ENCODE data around the gene ZNF837. TPM values are rescaled to one million over a fixed set of nuclear protein-coding genes. Genes with fewer than 3 reads are reported as not detected.
A peak's percentile ranks its signal among the peaks of the same experiment; 100 is the strongest.

ZNF837 gene
- total and polyA plus RNA-seq, 2 of the 13 experiments (the other 11 are each of a cell fraction or from before 2014, with no cell fraction given): 0.29 to 1.3 TPM

DNA sequence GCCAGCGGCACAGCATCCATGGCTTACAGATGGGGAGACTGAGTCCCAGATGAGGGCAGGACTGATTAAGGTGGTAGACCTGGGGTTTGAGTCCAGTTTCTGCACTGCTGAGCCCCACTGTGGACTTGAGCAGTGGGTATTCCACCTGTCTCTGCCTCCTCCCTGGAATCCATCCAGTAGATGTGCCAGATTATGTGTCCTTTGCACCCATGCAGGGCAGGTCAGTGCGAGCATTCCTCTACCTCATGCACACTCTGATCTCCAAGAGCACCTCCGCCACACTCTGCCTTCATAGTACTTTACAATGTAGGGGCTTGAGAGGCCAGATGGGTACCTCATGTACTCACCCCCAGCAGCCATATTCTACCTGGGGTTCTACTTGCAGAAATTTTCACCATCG, 44.0 kb downstream of the ZNF837 start:
- DNase-seq (ENCODE audit: low spot score): no peak
- no peak overlapping the region for H3K9ac ChIP-seq (ENCODE audit: insufficient read depth, low read depth, low read length)
- no peak overlapping the region for H3K4me2 ChIP-seq (ENCODE audit: low read depth, low read length)
- no peaks in the 10 kb centered on the region for H3K27me3 ChIP-seq (ENCODE audit: control insufficient read depth in 1 of 2, insufficient read depth in 2 of 2, low read length in 2 of 2)
- no peak for ATAC-seq
- no peaks in the 10 kb centered on the region for H4K20me1 ChIP-seq (ENCODE audit: insufficient read depth, low read length)
- 88% methylated on average over 4 of the region's 4 CpGs for WGBS (ENCODE audit: low lambda C conversion rate)
- BruUV-seq (replicated peaks): no TSS peak
- FAIRE-seq: no peak
- no peak overlapping the region for H2AFZ ChIP-seq (ENCODE audit: low read length)
- TF ChIP-seq ZSCAN5A (CRISPR knock-in tag; IDR thresholded peaks at IDR 0.05; ENCODE audit: borderline replicate concordance) (no peak), NFE2L2 (IDR thresholded peaks at IDR 0.05; ENCODE audit: low read length) (no peak), ZNF768 (CRISPR knock-in tag; IDR thresholded peaks at IDR 0.05) (no peak), ZNF7 (CRISPR knock-in tag; IDR thresholded peaks at IDR 0.05) (no peak), ZSCAN25 (CRISPR knock-in tag; IDR thresholded peaks at IDR 0.05) (peak; percentile 45; the same call in 1 of the 2 replicates), FOXP1 (IDR thresholded peaks at IDR 0.05) (no peak), FOXP1 (CRISPR knock-in tag; IDR thresholded peaks at IDR 0.05) (no peak)
- ChIA-PET CTCF (ENCODE audit: low intra/inter-chr PET ratio, low total read pairs) (no interaction called here), POLR2A (no interaction called here)
- intact Hi-C loops (cut with micrococcal nuclease; ENCODE audit: unreplicated experiment) (no loop called here), in situ Hi-C loops (cut with HindIII; ENCODE audit: extremely low pct_ligation_motif_present, low pct_unique_long_range_greater_than_20kb) (no loop called here)
- no peak overlapping the region for H3K4me3 ChIP-seq (replicated peaks in 1 of 3; ENCODE audit: insufficient read depth in 1 of 3, low read depth in 2 of 3, low read length in 3 of 3)
- peaks cover 14 to 38% of the 10 kb centered on the region in 2 experiments; a peak in 4 of 5 replicates for H3K36me3 ChIP-seq (replicated peaks in 1 of 2; ENCODE audit: control insufficient read depth in 1 of 2, insufficient read depth in 2 of 2, low read length in 2 of 2)
- H3K4me1 ChIP-seq (ENCODE audit: insufficient read depth, low read length): no peaks in the 10 kb centered on the region
- H3K27ac ChIP-seq (ENCODE audit: extremely low read length, insufficient read depth, low read length): no peak overlapping the region
- H3K79me2 ChIP-seq (ENCODE audit: insufficient read depth, low read length): no peaks in the 10 kb centered on the region
- no peaks in the 10 kb centered on the region for H3K9me3 ChIP-seq (ENCODE audit: low read length)

GRCh38 chr19:58336216-58336615, 44.6 kb downstream of the ZNF837 start:
- no TSS peak for BruUV-seq (replicated peaks)
- Histone ChIP-seq H4K20me1 (ENCODE audit: insufficient read depth, low read length) (no peaks in the 10 kb centered on the region), H3K27me3 (ENCODE audit: control insufficient read depth in 1 of 2, insufficient read depth in 2 of 2, low read length in 2 of 2) (no peaks in the 10 kb centered on the region), H3K4me3 (replicated peaks in 1 of 3; ENCODE audit: insufficient read depth in 1 of 3, low read depth in 2 of 3, low read length in 3 of 3) (no peak overlapping the region), H3K9me3 (ENCODE audit: low read length) (no peaks in the 10 kb centered on the region), H3K9ac (ENCODE audit: insufficient read depth, low read depth, low read length) (no peak overlapping the region), H3K79me2 (ENCODE audit: insufficient read depth, low read length) (no peaks in the 10 kb centered on the region), H3K4me2 (ENCODE audit: low read depth, low read length) (no peak overlapping the region), H3K4me1 (ENCODE audit: insufficient read depth, low read length) (no peaks in the 10 kb centered on the region), H2AFZ (ENCODE audit: low read length) (no peak overlapping the region), H3K36me3 (replicated peaks in 1 of 2; ENCODE audit: control insufficient read depth in 1 of 2, insufficient read depth in 2 of 2, low read length in 2 of 2) (peaks cover 14 to 38% of the 10 kb centered on the region in 2 experiments; a peak in 4 of 5 replicates), H3K27ac (ENCODE audit: extremely low read length, insufficient read depth, low read length) (no peak overlapping the region)
- FAIRE-seq: no peak
- intact Hi-C loops (cut with micrococcal nuclease; ENCODE audit: unreplicated experiment): no loop called here
- DNase-seq (ENCODE audit: low spot score): no peak
- ATAC-seq: no peak
- ChIA-PET CTCF (ENCODE audit: low intra/inter-chr PET ratio, low total read pairs) (no interaction called here), POLR2A (no interaction called here)
- in situ Hi-C loops (cut with HindIII; ENCODE audit: extremely low pct_ligation_motif_present, low pct_unique_long_range_greater_than_20kb): no loop called here
- WGBS (ENCODE audit: low lambda C conversion rate): 100% methylated on average over 1 of the region's 1 CpG
- no peak for TF ChIP-seq SALL1 (CRISPR knock-in tag; IDR thresholded peaks at IDR 0.05)
- TF ChIP-seq POLR2G (IDR thresholded peaks at IDR 0.05; ENCODE audit: low read depth, low read length): no peak
- no peak for TF ChIP-seq RAD21 (CRISPR knock-in tag; IDR thresholded peaks at IDR 0.05)
- no peak for TF ChIP-seq RFXAP (CRISPR knock-in tag; IDR thresholded peaks at IDR 0.05; ENCODE audit: borderline replicate concordance)
- TF ChIP-seq SNAPC4 (CRISPR knock-in tag; IDR thresholded peaks at IDR 0.05): no peak
- no peak for TF ChIP-seq THAP11 (CRISPR knock-in tag; IDR thresholded peaks at IDR 0.05)
- no peak for TF ChIP-seq IKZF1 (IDR thresholded peaks at IDR 0.05)
- TF ChIP-seq ZNF230 (CRISPR knock-in tag; IDR thresholded peaks at IDR 0.05): no peak
- TF ChIP-seq MED8 (CRISPR knock-in tag; IDR thresholded peaks at IDR 0.05; ENCODE audit: insufficient replicate concordance): no peak
- TF ChIP-seq SP4 (CRISPR knock-in tag; IDR thresholded peaks at IDR 0.05): no peak
